EH (cell line): ENCODE measurements around the gene DMP1.
"Not testable (repeated sequence)": the region's sequence is repeated elsewhere in the genome, so short reads cannot be mapped to it uniquely, and the experiment has no call there.

ENCODE experiments used
- DNase-seq: peaks from one replicate; pipeline ENCODE4 v3.0.0-alpha.2; 2015; ENCODE audit warnings: low read depth

The DMP1 gene

GRCh38 chr4:87680271-87680670 lies 30.2 kb downstream of the DMP1 start:
- no peak for DNase-seq

- no peak for DNase-seq
These were observed 38.2 kb downstream of the DMP1 start for GRCh38 chr4:87688316-87688715.

DNA sequence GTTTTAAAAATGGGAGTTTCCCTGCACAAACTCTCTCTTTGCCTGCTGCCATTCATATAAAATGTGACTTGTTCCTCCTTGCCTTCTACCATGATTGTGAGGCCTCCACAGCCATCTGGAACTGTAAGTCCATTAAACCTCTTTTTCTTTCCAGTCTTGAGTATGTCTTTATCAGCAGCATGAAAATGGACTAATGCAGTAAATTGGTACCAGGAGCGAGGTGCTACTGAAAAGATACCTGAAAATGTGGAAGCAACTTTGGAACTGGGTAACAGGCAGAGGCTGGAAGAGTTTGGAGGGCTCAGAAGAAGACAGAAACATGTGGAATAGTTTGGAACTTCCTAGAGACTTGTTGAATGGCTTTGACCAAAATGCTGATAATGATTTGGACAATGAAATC lies 40.9 kb downstream of the DMP1 start:
- DNase-seq: not testable (repeated sequence)

GRCh38 chr4:87692060-87692459 lies 42.0 kb downstream of the DMP1 start:
- not testable (repeated sequence) for DNase-seq

- DNase-seq: no peak
These were observed 47.2 kb downstream of the DMP1 start for GRCh38 chr4:87697272-87697671.

GRCh38 chr4:87697945-87698344 lies 47.9 kb downstream of the DMP1 start:
- no peak for DNase-seq

DNA sequence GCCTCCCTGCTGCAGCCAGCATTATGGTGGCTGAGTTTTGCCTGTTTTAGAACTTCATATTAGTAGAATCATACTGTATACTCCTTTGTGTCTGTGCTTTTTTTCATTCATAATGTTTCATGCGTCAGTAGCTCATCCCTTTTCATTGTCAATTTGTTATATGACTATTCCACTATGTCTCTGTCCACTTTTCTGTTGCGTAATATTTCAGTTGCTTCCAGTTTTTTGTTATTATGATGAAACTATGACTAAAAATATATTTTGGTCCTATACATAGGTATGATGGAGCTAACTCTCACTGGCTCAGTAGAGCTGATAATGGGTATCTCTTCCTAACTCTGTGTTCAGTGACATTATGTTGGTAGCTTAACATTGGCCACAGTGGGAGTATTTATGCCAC lies 48.3 kb downstream of the DMP1 start:
- DNase-seq: no peak

DNA sequence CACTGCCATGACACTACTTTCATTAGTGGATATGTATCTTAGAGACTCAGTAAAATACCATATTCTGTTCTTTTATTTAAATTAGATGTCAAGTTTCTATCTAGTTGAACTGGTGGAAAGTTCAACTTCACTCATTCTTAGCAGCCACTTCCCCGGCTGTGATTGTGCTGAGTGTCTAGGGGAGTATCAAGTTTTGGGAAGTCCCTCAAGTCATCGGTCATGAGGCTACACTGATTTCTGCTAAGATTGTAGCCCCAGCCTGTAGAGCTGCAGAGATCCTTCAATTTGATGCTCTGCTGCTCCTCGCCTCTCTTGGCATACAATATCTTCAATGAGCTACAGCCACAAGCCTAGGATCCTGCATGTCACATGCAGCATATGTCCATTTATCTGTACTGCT lies 53.9 kb downstream of the DMP1 start:
- no peak for DNase-seq

- DNase-seq: no peak
These were observed 57.3 kb downstream of the DMP1 start for GRCh38 chr4:87707279-87707918.
